GM20000 (cell line): Measurements from ENCODE around the gene C2orf72.

Experiments used
- DNase-seq: peaks from one replicate; pipeline ENCODE4 v3.0.0; 2012; ENCODE audit warnings: low spot score
- TF ChIP-seq, protein P1 (sequence below): IDR thresholded peaks from 2 replicates; pipeline ENCODE4 v1.5.1; 2012; ENCODE audit warnings: mild to moderate bottlenecking, control low read depth; ENCODE audit errors: extremely low read depth, missing control alignments

C2orf72 gene

DNA sequence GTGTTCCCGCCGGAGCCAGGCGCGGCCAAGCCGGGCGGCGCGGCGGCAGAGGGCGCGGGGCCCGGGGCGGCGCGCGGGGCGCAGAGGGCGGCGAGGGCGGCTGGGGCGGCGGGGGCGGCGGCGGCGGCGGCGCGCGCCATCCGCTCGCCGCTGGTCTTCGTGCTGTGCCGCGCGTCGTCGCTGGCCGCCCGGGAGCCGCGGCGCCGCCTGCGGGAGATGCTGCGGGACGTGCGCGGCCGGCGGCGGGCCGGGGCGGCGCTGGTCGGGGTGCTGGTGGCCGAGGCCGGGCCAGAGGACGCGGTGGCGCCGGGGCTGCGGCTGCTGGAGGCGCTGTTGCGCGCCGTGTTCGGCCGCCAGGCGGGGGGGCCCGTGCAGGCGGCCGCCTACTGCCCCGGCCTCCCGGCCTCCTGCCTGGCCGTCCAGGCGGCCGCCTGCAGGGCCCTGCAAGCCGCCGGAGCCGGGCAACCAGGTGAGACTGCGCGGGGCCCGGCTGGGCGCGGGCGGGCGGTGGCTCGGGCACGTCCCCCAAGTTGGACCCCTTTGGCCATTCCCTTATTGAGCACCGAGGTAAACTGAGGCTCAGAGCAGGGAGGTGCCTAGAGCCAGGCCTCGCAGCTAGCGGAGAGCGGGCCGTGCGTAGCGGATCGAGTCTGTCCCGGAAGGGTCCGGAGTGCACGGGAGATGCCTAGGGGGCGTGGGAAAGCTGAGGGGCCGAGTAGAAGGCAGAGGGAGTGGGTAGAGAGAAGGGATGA lies 584 bp downstream of the C2orf72 start:
- TF ChIP-seq, protein P1, sequence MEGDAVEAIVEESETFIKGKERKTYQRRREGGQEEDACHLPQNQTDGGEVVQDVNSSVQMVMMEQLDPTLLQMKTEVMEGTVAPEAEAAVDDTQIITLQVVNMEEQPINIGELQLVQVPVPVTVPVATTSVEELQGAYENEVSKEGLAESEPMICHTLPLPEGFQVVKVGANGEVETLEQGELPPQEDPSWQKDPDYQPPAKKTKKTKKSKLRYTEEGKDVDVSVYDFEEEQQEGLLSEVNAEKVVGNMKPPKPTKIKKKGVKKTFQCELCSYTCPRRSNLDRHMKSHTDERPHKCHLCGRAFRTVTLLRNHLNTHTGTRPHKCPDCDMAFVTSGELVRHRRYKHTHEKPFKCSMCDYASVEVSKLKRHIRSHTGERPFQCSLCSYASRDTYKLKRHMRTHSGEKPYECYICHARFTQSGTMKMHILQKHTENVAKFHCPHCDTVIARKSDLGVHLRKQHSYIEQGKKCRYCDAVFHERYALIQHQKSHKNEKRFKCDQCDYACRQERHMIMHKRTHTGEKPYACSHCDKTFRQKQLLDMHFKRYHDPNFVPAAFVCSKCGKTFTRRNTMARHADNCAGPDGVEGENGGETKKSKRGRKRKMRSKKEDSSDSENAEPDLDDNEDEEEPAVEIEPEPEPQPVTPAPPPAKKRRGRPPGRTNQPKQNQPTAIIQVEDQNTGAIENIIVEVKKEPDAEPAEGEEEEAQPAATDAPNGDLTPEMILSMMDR = no peak
- DNase-seq = peak; percentile 77

DNA sequence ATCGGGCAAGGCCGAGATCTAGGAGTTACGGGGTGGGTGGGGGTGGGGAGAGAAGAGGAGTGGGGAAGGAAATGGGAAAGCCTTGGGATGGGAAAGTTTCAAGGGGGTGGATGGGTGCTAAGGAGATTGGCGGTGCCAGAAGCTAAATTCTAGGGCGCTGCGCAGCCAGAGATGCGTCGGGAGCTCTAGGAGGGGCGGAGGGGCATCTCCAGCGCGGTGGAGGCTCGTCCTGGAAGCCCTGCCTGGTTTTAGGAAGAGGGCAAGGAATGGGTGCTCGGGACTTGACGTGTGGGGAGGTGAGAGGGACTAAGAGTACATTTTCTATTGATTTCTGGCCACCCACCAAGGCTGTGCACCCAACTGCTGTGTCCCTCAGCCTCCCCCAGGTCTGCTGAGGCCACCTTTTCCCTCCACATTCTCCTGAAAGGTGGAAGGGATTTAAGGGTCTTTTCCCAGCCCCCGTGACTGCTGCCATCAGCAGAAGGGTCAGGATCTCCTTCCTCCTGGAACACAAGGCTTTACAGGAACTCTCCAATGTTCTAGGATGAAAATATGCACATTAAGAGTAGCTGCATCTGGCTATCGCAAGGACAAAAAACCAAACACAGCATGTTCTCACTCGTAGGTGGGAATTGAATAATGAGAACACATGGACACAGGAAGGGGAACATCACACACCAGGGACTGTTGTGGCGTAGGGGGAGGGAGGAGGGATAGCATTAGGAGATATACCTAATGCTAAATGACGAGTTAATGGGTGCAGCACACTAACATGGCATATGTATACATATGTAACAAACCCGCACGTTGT lies 1.4 kb downstream of the C2orf72 start:
- TF ChIP-seq, protein P1 = no peak
- DNase-seq = peak; percentile 29

- DNase-seq = no peak
- TF ChIP-seq, protein P1 = no peak
These were observed 2.0 kb downstream of the C2orf72 start for GRCh38 chr2:231039294-231039664.

DNA sequence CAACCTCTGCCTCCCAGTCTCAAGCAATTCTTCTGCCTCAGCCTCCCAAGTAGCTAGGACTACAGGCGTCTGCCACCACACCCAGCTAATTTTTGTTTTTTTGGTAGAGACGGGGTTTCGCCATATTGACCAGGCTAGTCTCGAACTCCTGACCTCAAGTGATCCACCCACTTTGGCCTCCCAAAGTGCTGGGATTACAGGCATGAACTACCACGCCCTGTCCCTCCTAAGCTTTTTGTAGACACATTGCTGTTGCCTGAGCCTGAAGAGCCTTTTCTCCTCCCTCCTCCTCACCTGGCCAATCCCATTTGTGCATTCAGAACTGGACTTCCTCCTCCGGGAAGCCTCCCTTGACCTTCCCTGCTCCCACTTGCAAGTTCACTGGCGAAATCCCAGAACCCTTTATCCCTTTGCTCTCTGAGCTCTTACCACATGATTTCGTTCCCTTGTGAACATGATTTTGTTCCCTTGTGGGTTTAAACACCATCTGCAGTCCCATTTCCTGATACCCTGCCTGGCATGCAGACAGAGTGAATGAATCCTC lies 2.6 kb downstream of the C2orf72 start:
- DNase-seq = no peak
- TF ChIP-seq, protein P1 = no peak

GRCh38 chr2:231041061-231041689 lies 3.9 kb downstream of the C2orf72 start:
- TF ChIP-seq, protein P1 = no peak
- no peak for DNase-seq

- no peak for DNase-seq
- TF ChIP-seq, protein P1 = no peak
These were observed 6.5 kb downstream of the C2orf72 start for GRCh38 chr2:231043796-231044195.

GRCh38 chr2:231046916-231047273 lies 9.6 kb downstream of the C2orf72 start:
- DNase-seq = no peak
- TF ChIP-seq, protein P1 = no peak
